Activated naive CD4-positive, alpha-beta T cell treated with anti-CD3 and anti-CD28 coated beads, Interleukin-2, amount 50 U/mL, for 24 hours (primary cell): ENCODE data around the gene ME3.
A peak's percentile ranks its signal among the peaks of the same experiment; 100 is the strongest.
"Not testable (repeated sequence)": the region's sequence is repeated elsewhere in the genome, so short reads cannot be mapped to it uniquely, and the experiment has no call there.

Source experiments
- H3K27ac Mint-ChIP-seq: one replicate; pipeline ENCODE4 v1.8.0; 2021; ENCODE audit warnings: mild to moderate bottlenecking, mixed read lengths
- H3K27me3 Mint-ChIP-seq: one replicate; pipeline ENCODE4 v1.8.0; 2021; ENCODE audit warnings: mixed read lengths
- H3K36me3 Mint-ChIP-seq: one replicate; pipeline ENCODE4 v1.8.0; 2021; ENCODE audit warnings: mixed read lengths
- H3K4me1 Mint-ChIP-seq: one replicate; pipeline ENCODE4 v1.8.0; 2021; ENCODE audit warnings: mixed read lengths
- H3K4me3 Mint-ChIP-seq: one replicate; pipeline ENCODE4 v1.8.0; 2021; ENCODE audit warnings: mild to moderate bottlenecking, mixed read lengths
- H3K9me3 Mint-ChIP-seq: one replicate; pipeline ENCODE4 v1.8.0; 2021; ENCODE audit warnings: mixed read lengths

ME3 gene

DNA sequence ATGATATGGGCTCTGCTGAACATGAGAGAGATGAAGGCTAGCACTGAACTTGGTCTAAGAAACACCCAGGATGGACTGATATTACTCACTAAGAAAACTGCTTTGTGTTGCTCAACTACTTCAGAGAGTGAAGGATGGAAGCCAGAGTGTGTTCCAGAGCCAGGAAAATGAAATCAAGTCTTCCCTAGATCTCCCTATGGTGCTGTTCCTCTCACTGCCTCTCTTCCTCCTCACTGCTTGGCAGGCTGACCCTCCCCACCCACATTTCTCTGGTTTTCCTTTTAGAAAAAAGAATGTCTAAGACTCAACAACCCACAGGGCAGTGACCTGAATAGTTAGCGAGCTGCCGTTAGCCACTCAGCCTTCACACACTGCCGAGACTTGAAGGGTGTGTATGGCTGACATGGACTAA is 232.1 kb downstream of the ME3 start:
- Mint-ChIP-seq H3K27me3 (no peaks in the 10 kb centered on the region), H3K27ac (no peak overlapping the region), H3K4me1 (peaks cover 9% of the 10 kb centered on the region)

DNA sequence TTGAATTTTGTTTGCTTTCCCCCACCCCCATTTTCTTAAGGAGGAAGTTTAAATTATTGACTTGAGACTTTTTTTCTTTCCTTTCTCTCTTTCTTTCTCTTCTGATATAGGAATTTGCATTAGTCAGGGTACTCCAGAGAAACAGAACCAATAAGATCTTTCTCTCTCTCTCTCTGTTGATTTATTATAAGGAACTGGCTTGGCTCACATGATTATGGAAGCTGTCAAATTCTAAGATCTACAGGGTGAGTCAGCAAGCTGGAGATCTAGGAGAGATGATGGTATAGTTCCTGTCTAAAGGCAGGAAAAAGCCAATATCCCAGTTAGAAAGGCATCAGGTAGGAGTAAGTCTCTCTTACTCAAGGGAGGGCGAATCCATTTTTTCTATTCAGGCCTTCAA is 233.7 kb downstream of the ME3 start:
- Mint-ChIP-seq H3K9me3 (no peaks in the 10 kb centered on the region), H3K4me3 (no peak overlapping the region), H3K27ac (no peak overlapping the region), H3K4me1 (peaks cover 2% of the 10 kb centered on the region), H3K27me3 (no peaks in the 10 kb centered on the region), H3K36me3 (peaks cover under 1% of the 10 kb centered on the region)

More for the DNA sequence above, 232.1 kb downstream of the ME3 start:
- Mint-ChIP-seq H3K4me3 (no peak overlapping the region), H3K36me3 (peaks cover 6% of the 10 kb centered on the region), H3K9me3 (no peaks in the 10 kb centered on the region)

DNA sequence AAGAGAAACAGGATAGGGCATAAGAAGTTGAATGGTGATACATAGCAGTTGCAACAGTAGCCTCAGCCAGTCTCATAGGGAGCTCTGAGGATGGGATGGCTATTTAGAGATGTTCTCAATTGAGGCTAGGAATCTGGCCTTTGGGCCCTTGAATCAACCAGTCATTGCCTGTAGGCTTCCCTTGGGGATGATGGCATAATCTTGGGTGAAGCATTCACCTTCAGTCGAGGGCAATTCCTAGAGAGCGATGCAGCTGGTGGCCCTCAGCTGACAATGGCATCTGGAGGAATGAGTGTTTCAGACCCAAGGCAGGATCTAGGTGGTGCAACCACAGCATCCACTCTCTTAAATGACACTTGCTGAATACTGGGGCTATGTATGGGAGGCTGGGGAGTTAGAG is 236.7 kb downstream of the ME3 start:
- no peaks in the 10 kb centered on the region for H3K9me3 Mint-ChIP-seq
- H3K4me3 Mint-ChIP-seq, result no peak overlapping the region
- no peak overlapping the region for H3K27ac Mint-ChIP-seq
- H3K27me3 Mint-ChIP-seq, result no peaks in the 10 kb centered on the region
- H3K4me1 Mint-ChIP-seq, result no peaks in the 10 kb centered on the region
- H3K36me3 Mint-ChIP-seq, result peaks cover 2% of the 10 kb centered on the region

DNA sequence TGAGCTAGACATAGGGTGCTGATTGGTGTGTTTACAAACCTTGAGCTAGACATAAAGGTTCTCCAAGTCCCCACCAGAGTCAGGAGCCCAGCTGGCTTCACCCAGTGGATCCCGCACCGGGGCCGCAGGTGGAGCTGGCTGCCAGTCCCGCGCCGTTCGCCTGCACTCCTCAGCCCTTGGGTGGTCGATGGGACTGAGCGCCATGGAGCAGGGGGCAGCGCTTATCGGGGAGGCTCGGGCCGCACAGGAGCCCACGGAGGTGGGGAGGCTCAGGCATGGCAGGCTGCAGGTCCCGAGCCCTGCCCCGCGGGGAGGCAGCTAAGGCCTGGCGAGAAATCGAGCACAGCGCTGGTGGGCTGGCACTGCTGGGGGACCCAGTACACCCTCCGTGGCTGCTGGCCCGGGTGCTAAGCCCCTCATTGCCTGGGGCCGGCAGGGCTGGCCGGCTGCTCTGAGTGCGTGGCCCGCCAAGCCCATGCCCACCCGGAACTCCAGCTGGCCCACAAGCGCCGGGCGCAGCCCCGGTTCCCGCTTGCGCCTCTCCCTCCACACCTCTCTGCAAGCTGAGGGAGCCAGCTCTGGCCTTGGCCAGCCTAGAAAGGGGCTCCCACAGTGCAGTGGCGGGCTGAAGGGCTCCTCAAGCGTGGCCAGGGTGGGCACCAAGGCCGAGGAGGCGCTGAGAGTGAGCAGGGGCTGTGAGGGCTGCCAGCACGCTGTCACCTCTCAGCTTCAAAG is 238.9 kb downstream of the ME3 start:
- not testable (repeated sequence) for H3K9me3 Mint-ChIP-seq, H3K4me1 Mint-ChIP-seq, H3K4me3 Mint-ChIP-seq, H3K27me3 Mint-ChIP-seq, H3K27ac Mint-ChIP-seq, H3K36me3 Mint-ChIP-seq

DNA sequence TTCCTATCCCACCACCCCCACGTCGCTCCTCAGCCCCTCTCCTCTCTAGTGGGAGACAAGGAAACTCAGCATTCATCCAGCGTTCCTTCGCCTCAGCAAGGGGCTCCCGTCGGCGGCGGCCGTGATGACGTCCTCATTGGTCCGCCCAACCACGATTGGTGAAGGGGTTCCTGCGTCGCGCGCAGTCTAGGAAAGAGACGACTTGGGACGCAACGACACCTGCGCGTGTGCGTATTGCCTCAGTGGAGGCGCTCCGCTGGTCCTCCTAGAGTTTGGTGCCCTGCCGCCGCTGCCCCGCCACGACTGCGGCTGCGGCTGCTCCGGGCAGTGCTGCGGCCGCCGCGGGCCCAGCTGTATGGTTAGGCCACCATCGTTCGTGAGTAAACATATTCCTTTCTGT is 241.2 kb downstream of the ME3 start:
- no peaks in the 10 kb centered on the region for H3K9me3 Mint-ChIP-seq

DNA sequence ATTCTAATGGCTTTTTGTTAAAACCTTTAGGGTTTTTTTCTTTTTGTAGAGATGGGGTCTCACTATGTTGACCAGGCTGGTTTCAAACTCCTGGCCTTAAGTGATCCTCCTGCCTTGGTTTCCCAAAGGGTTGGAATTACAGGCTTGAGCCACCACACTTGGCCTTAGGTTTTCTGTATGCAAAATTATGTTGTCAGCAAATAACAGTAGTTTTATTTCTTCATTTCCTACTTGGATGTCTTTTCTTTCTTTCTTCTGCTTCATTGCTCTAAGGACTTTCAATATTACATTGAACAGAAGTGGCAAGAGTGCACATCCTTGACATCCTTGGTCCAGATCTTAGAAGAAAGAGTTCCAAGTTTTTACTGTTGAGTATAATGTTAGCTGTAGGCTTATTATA is 245.0 kb downstream of the ME3 start:
- Mint-ChIP-seq H3K27ac (no peak overlapping the region), H3K36me3 (peaks cover 13% of the 10 kb centered on the region), H3K4me1 (no peaks in the 10 kb centered on the region)

More for the DNA sequence above, 241.2 kb downstream of the ME3 start:
- peak overlapping the region; percentile 33 for H3K4me3 Mint-ChIP-seq
- peaks cover 9% of the 10 kb centered on the region for H3K36me3 Mint-ChIP-seq
- no peak overlapping the region for H3K27ac Mint-ChIP-seq
- H3K4me1 Mint-ChIP-seq, result no peaks in the 10 kb centered on the region
- no peaks in the 10 kb centered on the region for H3K27me3 Mint-ChIP-seq

DNA sequence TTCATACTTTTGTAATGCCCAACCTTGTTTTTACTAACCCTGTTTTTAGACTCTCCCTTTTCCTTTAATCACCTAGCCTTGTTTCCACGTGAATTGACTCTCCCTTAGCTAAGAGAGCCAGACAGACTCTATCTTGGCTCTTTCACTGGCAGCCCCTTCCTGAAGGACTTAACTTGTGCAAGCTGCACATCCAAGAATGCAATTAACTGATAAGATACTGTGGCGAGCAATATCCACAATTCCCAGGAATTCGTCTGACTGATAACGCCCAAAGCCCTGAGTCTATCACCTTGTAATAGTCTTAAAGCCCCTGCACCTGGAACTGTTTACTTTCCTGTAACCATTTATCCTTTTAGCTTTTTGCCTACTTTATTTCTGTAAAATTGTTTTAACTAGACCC is 248.9 kb downstream of the ME3 start:
- H3K9me3 Mint-ChIP-seq, H3K27me3 Mint-ChIP-seq, H3K4me1 Mint-ChIP-seq, H3K4me3 Mint-ChIP-seq, H3K27ac Mint-ChIP-seq: not testable (repeated sequence)
- peaks cover 11% of the 10 kb centered on the region for H3K36me3 Mint-ChIP-seq

More for the DNA sequence above, 245.0 kb downstream of the ME3 start:
- no peaks in the 10 kb centered on the region for H3K9me3 Mint-ChIP-seq
- no peak overlapping the region for H3K4me3 Mint-ChIP-seq
- H3K27me3 Mint-ChIP-seq, result no peaks in the 10 kb centered on the region

DNA sequence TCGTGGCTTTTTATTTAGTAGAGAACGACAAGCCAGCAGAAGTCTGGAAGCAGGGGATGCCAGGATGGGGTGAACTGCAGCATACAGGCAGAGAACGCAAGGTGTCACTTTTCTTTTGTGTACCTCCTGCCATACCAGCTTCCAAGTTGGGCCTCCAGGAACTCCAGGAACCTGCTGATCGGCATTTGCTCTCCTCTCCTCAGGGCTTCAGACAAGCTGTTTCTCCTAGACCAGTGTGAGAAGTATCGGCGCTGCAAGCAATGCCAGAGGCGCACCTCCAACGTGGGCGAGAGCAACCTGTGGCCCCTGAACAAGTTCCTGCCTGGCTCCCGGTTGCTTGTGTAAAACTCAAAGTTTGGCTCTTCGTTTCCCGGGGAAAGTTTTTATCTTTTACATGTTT is 250.0 kb downstream of the ME3 start:
- no peak overlapping the region for H3K4me3 Mint-ChIP-seq
- H3K9me3 Mint-ChIP-seq, result no peaks in the 10 kb centered on the region
- H3K36me3 Mint-ChIP-seq, result peaks cover 10% of the 10 kb centered on the region
- H3K27ac Mint-ChIP-seq, result no peak overlapping the region
- H3K4me1 Mint-ChIP-seq, result no peaks in the 10 kb centered on the region
- no peaks in the 10 kb centered on the region for H3K27me3 Mint-ChIP-seq

DNA sequence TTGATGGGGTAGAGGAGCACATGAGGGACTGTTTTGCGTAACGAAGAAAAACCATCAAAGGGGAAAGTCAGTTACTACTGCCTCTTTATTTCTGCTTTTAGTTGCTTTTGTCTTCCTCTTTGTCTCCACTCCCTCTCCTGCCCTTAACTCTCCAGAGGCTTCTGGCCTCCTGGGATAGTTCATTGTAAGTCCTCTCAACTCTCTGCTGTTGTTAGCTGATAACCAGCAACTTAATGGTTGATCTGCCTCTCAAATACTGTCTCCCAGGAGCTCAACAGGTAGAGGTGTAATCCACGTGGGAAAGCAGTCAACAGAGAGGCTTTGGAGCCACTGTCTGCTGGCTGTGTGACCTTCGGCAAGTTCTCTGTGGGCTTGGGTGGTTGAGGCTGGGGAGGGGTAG is 250.5 kb downstream of the ME3 start:
- Mint-ChIP-seq H3K27me3 (no peaks in the 10 kb centered on the region), H3K4me1 (no peaks in the 10 kb centered on the region), H3K9me3 (no peaks in the 10 kb centered on the region), H3K4me3 (no peak overlapping the region), H3K27ac (no peak overlapping the region), H3K36me3 (peaks cover 8% of the 10 kb centered on the region)

DNA sequence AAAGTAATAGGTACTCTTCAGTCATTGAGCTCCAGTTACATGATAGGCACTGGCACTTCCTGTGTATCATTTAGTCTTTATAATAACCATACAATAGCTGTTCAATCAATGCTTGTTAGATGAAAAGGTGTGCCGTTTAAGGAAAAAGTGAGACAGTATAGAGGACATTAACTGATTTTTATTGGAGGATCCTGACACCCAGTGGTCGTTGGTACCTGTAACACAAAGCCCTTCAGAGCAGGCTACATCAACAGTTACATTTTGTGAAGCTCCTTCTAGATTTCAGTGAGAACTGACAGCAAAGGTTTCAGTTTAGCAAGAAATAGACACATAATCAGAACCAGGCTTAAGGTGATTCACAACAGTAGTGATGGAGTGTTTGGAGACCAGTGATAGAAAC is 253.5 kb downstream of the ME3 start:
- no peaks in the 10 kb centered on the region for H3K27me3 Mint-ChIP-seq
- H3K36me3 Mint-ChIP-seq, result peaks cover 8% of the 10 kb centered on the region
- H3K9me3 Mint-ChIP-seq, result no peaks in the 10 kb centered on the region
- no peaks in the 10 kb centered on the region for H3K4me1 Mint-ChIP-seq
- no peak overlapping the region for H3K27ac Mint-ChIP-seq
- H3K4me3 Mint-ChIP-seq, result no peak overlapping the region

DNA sequence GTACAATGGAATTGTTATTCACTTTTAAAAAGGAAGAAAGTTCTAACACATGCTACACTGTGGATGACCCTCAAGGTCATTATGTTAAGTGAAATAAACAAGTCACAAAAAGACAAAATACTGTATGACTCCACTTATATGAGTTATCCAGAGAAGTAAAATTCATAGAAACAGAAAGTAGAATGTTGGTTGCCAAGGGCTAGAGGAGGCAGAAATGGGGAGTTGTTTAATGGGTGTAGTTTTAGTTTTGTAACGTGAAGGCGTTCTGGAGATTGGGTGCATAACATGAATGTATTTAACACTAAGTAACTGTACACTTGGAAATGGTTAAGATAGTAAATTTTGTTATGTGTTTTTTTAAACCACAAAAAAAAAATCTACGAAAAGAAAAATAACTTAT is 253.9 kb downstream of the ME3 start:
- Mint-ChIP-seq H3K27ac (no peak overlapping the region), H3K36me3 (peaks cover 8% of the 10 kb centered on the region), H3K4me3 (no peak overlapping the region), H3K27me3 (no peaks in the 10 kb centered on the region), H3K4me1 (no peaks in the 10 kb centered on the region), H3K9me3 (no peaks in the 10 kb centered on the region)

DNA sequence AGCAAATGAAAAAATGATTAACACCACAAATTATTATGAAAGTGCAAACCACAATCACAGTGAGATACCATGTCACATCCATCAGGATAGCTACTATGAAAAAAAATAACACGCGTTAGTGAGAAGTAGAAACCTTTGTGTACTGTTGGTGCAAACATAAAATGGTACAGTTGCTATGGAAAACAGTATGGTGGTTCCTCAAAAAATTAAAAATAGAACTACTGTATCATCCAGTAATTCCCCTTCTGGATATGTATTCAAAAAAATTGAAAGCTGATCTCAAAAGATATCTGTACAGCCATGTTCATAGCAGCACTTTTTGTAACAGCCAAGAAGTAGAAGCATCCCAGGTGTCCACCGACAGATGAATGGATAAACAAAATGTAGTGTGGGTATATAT is 254.3 kb downstream of the ME3 start:
- no peaks in the 10 kb centered on the region for H3K4me1 Mint-ChIP-seq
- no peaks in the 10 kb centered on the region for H3K9me3 Mint-ChIP-seq
- H3K4me3 Mint-ChIP-seq, result no peak overlapping the region
- peaks cover 5% of the 10 kb centered on the region for H3K36me3 Mint-ChIP-seq
- no peaks in the 10 kb centered on the region for H3K27me3 Mint-ChIP-seq
- H3K27ac Mint-ChIP-seq, result no peak overlapping the region

DNA sequence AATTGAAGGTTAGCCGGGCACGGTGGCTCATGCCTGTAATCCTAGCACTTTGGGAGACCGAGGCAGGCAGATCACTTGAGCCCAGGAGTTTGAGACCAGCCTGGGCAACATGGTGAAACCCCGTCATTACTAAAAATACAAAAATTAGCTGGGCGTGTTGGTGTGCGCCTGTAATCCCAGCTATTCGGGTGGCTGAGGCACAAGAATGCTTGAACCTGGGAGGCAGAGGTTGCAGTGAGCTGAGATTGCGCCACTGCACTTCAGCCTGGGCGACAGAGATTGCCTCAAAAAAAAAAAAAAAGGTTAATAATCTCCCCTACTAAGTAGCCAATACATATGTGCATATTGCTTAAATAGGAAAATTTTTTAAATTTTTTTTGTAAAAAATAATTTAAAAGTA is 255.5 kb downstream of the ME3 start:
- not testable (repeated sequence) for H3K36me3 Mint-ChIP-seq, H3K4me1 Mint-ChIP-seq, H3K9me3 Mint-ChIP-seq, H3K27ac Mint-ChIP-seq, H3K4me3 Mint-ChIP-seq, H3K27me3 Mint-ChIP-seq

DNA sequence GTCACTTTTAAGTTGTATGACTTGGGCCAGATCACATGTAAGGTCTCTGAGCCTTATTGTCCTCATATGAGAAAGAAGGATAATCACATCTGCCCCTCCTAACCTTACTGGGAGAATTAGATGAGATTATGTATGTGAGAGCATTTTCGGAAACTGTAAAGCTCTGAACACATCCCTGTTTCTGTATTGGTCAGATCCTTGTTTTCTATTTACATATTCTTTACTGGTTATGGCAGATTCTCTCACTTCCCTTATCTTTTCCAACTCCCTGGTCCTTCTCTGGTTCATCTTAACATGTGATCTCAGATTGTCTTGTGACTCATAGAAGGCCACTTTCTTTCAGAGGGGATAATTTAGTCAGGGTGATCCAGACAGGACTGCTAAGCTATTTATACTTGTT is 255.9 kb downstream of the ME3 start:
- no peak overlapping the region for H3K4me3 Mint-ChIP-seq
- H3K4me1 Mint-ChIP-seq, result no peaks in the 10 kb centered on the region
- no peak overlapping the region for H3K27ac Mint-ChIP-seq
- no peaks in the 10 kb centered on the region for H3K27me3 Mint-ChIP-seq
- peaks cover 2% of the 10 kb centered on the region for H3K36me3 Mint-ChIP-seq
- H3K9me3 Mint-ChIP-seq, result no peaks in the 10 kb centered on the region

DNA sequence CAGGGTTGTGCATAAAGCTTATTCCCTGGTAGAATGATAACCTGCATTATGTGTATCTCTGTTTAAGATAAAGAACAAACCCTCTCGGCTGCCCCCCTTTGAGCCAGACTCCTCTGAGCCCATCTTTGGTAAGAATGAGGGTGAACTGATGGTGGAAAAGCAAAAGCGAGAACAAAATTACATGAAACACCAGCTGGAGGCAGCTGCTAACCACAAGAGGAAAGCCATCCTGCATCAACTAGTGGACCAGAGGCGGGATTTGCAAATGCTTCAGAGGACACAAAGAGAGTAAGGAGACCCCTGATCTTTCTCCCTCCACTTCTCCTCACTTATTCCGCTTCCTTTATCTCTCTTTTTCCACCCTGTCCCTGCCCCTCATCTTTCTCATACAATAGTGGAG is 257.4 kb downstream of the ME3 start:
- H3K9me3 Mint-ChIP-seq, result no peaks in the 10 kb centered on the region
- H3K4me1 Mint-ChIP-seq, result no peaks in the 10 kb centered on the region
- no peaks in the 10 kb centered on the region for H3K27me3 Mint-ChIP-seq
- no peak overlapping the region for H3K4me3 Mint-ChIP-seq
- peaks cover under 1% of the 10 kb centered on the region for H3K36me3 Mint-ChIP-seq
- no peak overlapping the region for H3K27ac Mint-ChIP-seq

DNA sequence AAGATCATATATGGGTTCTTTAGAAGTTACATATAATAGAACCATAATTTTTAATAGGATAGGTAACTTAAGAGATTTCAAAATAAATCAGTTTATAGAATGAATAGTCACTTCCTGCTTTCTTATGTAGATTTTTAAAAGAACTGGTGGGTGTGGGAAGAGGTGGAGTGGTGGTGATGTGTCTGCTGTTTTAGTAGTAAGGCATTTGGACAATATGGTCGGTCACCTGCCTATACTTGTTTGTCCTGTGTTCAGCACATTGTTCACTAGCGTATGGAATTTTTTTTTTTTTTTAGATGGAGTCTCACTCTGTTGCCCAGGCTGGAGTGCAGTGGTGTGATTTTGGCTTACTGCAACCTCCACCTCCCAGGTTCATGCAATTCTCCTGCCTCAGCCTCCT is 258.4 kb downstream of the ME3 start:
- Mint-ChIP-seq H3K27me3 (no peaks in the 10 kb centered on the region), H3K9me3 (no peaks in the 10 kb centered on the region)

DNA sequence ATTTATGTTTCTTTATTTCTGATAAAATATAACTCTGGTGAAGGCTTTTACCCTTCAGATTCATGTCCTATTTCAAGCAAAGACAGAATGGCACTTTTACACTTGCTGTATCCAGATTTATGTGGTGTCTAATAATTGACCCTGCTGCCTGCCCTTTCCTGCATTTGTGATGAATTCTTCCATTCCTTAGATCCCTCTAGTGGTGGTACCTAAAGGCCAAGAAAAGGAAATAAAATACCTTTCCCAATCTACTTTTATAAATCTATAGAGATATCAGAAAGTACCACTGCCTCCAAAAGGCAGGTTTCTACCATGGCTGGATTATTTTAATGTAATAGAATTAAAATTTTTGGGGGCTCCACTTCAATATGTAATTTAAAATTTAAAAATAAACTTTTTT is 263.6 kb downstream of the ME3 start:
- no peak overlapping the region for H3K4me3 Mint-ChIP-seq
- no peaks in the 10 kb centered on the region for H3K9me3 Mint-ChIP-seq

More for the DNA sequence above, 258.4 kb downstream of the ME3 start:
- no peak overlapping the region for H3K27ac Mint-ChIP-seq
- H3K36me3 Mint-ChIP-seq, result peaks cover 1% of the 10 kb centered on the region
- H3K4me3 Mint-ChIP-seq, result no peak overlapping the region
- H3K4me1 Mint-ChIP-seq, result no peaks in the 10 kb centered on the region

More for the DNA sequence above, 263.6 kb downstream of the ME3 start:
- no peaks in the 10 kb centered on the region for H3K4me1 Mint-ChIP-seq
- no peak overlapping the region for H3K27ac Mint-ChIP-seq
- no peaks in the 10 kb centered on the region for H3K27me3 Mint-ChIP-seq
- H3K36me3 Mint-ChIP-seq, result peaks cover 5% of the 10 kb centered on the region
